Liver (tissue), 9 donors: ENCODE data around the gene CDH4. TPM values are rescaled to one million over a fixed set of nuclear protein-coding genes. Genes with fewer than 3 reads are reported as not detected.

Experiments used
- DNase-seq: peaks from one replicate; pipeline ENCODE4 v3.0.0-alpha.2; 2017; ENCODE audit warnings: low spot score
- H3K27ac ChIP-seq, 2 donors: one replicate each; pipeline ENCODE4 v1.7.0; 2013; ENCODE audit warnings: inconsistent platforms in 2 of 2, low read length in 2 of 2, control low read depth in 1 of 2, low read depth in 1 of 2, mild to moderate bottlenecking in 1 of 2
- H3K27me3 ChIP-seq, 4 donors: one replicate each; pipeline versions ENCODE4 v1.6.1 to v1.7.0; 2013; ENCODE audit warnings: low read length in 3 of 4, inconsistent platforms in 1 of 4, mild to moderate bottlenecking in 1 of 4, moderate library complexity in 1 of 4; ENCODE audit not compliant: control insufficient read depth in 4 of 4, insufficient read depth in 4 of 4
- H3K36me3 ChIP-seq, 4 donors: one replicate each; pipeline versions ENCODE4 v1.6.1 to v1.7.0; 2013; ENCODE audit warnings: low read length in 3 of 4, mild to moderate bottlenecking in 3 of 4, low read depth in 1 of 4, moderate library complexity in 1 of 4; ENCODE audit not compliant: control insufficient read depth in 4 of 4, insufficient read depth in 3 of 4
- H3K4me1 ChIP-seq, 4 donors: one replicate each; pipeline versions ENCODE4 v1.6.1 to v1.7.0; 2013; ENCODE audit warnings: low read length in 3 of 4, mild to moderate bottlenecking in 3 of 4, moderate library complexity in 1 of 4; ENCODE audit not compliant: control insufficient read depth in 4 of 4, insufficient read depth in 4 of 4
- H3K4me3 ChIP-seq, 3 donors: one replicate each; pipeline versions ENCODE4 v1.6.1 to v1.7.0; 2013; ENCODE audit warnings: low read length in 3 of 3, control low read depth in 1 of 3, low read depth in 1 of 3, mild to moderate bottlenecking in 1 of 3
- H3K9ac ChIP-seq, 2 donors: one replicate each; pipeline ENCODE4 v1.7.0; 2013; ENCODE audit warnings: low read length in 2 of 2, mild to moderate bottlenecking in 2 of 2, moderate library complexity in 2 of 2, control low read depth in 1 of 2, low read depth in 1 of 2
- H3K9me3 ChIP-seq, 4 donors: one replicate each; pipeline versions ENCODE4 v1.6.1 to v1.7.0; 2013; ENCODE audit warnings: low read length in 3 of 4; ENCODE audit not compliant: control insufficient read depth in 4 of 4
- EGR1 ChIP-seq, 2 donors: IDR thresholded peaks; 2 replicates each; pipeline ENCODE4 v1.6.1; 2016 to 2018; ENCODE audit warnings: antibody characterized with exemption in 2 of 2, low read depth in 2 of 2
- FOXA1 ChIP-seq: IDR thresholded peaks from 2 replicates; pipeline ENCODE4 v1.6.1; 2016; ENCODE audit warnings: antibody characterized with exemption
- FOXA2 ChIP-seq: IDR thresholded peaks from 2 replicates; pipeline ENCODE4 v1.6.1; 2016; ENCODE audit warnings: antibody characterized with exemption
- GABPA ChIP-seq, 2 donors: IDR thresholded peaks in 1 of 2; conservative IDR thresholded peaks in 1 of 2; 2 replicates each; pipeline ENCODE4 v1.6.1; 2016; ENCODE audit warnings: antibody characterized with exemption in 2 of 2, mild to moderate bottlenecking in 1 of 2, moderate library complexity in 1 of 2
- HNF4A ChIP-seq, 2 donors: conservative IDR thresholded peaks; 2 replicates each; pipeline ENCODE4 v1.6.1; 2016; ENCODE audit warnings: antibody characterized with exemption in 2 of 2, mild to moderate bottlenecking in 2 of 2
- HNF4G ChIP-seq: IDR thresholded peaks from 2 replicates; pipeline ENCODE4 v1.6.1; 2016; ENCODE audit warnings: antibody characterized with exemption
- JUND ChIP-seq, 2 donors: IDR thresholded peaks; 2 replicates each; pipeline ENCODE4 v1.6.1; 2016; ENCODE audit warnings: antibody characterized with exemption in 2 of 2
- NR2F2 ChIP-seq: IDR thresholded peaks from 2 replicates; pipeline ENCODE4 v1.6.1; 2016; ENCODE audit warnings: antibody characterized with exemption
- RAD21 ChIP-seq, 2 donors: IDR thresholded peaks; 2 replicates each; pipeline ENCODE4 v1.6.1; 2016; ENCODE audit warnings: antibody characterized with exemption in 2 of 2, mild to moderate bottlenecking in 2 of 2
- RXRA ChIP-seq, 2 donors: IDR thresholded peaks; 2 replicates each; pipeline ENCODE4 v1.6.1; 2017 to 2018; ENCODE audit warnings: antibody characterized with exemption in 2 of 2, mild to moderate bottlenecking in 1 of 2
- SP1 ChIP-seq: IDR thresholded peaks from 2 replicates; pipeline ENCODE4 v1.6.1; 2018; ENCODE audit warnings: antibody characterized with exemption, mild to moderate bottlenecking
- TAF1 ChIP-seq: conservative IDR thresholded peaks from 2 replicates; pipeline ENCODE4 v1.6.1; 2016; ENCODE audit warnings: antibody characterized with exemption, mild to moderate bottlenecking
- YY1 ChIP-seq: IDR thresholded peaks from 2 replicates; pipeline ENCODE4 v1.6.1; 2016; ENCODE audit warnings: antibody characterized with exemption, mild to moderate bottlenecking
- WGBS: extraction: QIAGEN DNeasy Blood & Tissue Kit; methylation state at CpG from one replicate; pipeline ENCODE4 v1.1.7; 2013; 5-methylcytosine and 5-hydroxymethylcytosine counted together
- polyA plus RNA-seq, 2 donors: library from polyadenylated mRNA; stranded (reverse) in 1 of 2; unstranded in 1 of 2; fragments of 200-250 nt in 1 of 2; fragments of >200 nt in 1 of 2; fragmentation: Nextera tagmentation in 1 of 2; extraction: Ambion mirVana in 1 of 2; gene quantifications; one replicate each; pipeline versions ENCODE4 v1.2.1 to v1.2.3, GENCODE V29; 2013 to 2015
- total RNA-seq, 2 donors: library from RNA; depleted of rRNA; stranded (reverse); fragments of >200 nt; gene quantifications; one replicate each; pipeline ENCODE4 v1.2.3, GENCODE V29; 2014
- TF ChIP-seq, protein P1 (sequence below): IDR thresholded peaks from 2 replicates; pipeline ENCODE4 v1.6.1; 2016; ENCODE audit warnings: antibody characterized with exemption
- TF ChIP-seq, protein P2 (sequence below): IDR thresholded peaks from 2 replicates; pipeline ENCODE4 v1.6.1; 2016; ENCODE audit warnings: antibody characterized with exemption, mild to moderate bottlenecking
- TF ChIP-seq, protein P3 (sequence below): IDR thresholded peaks from 2 replicates; pipeline ENCODE4 v1.6.1; 2016; ENCODE audit warnings: antibody characterized with exemption
- TF ChIP-seq, protein P4 (sequence below): fragments of 150-350 bp; IDR thresholded peaks from 2 replicates; pipeline ENCODE4 v1.5.1; 2017; ENCODE audit warnings: improper control_type of control experiment, low read depth, low read length; ENCODE audit not compliant: missing input control
- TF ChIP-seq, protein P5 (sequence below): IDR thresholded peaks from 2 replicates; pipeline ENCODE4 v1.6.1; 2016; ENCODE audit warnings: antibody characterized with exemption
- donor health status: healthy.
- donor health status: healthy.
- donor health status: healthy.
- donor health status: healthy.
- donor health status: healthy.

Gene CDH4
- total and polyA plus RNA-seq, 4 donors: 0.03 to 0.25 (median 0.19) TPM; not detected in 1

DNA sequence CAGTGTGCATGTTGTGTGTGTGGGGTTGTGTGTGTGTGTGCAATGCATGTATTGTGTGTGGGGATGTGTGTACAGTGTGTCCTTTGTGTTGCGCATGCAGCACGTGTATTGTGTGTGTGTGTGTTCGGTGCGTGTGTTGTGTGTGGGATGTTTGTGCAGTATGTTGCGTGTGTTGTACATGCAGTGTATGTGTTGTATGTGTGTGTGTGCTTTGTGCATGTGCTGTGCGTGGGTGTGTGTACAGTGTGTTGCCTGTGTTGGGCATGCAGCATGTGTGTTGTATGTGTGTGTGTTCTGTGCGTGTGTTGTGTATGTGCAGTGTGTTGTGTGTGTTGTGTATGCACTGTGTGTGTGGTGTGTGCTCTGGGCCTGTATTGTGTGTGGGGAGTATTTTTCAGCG, 52.7 kb downstream of the CDH4 start:
- DNase-seq: no peak
- TF ChIP-seq FOXA2 (no peak), SP1 (no peak), RXRA (IDR thresholded peaks at IDR 0.05) (no peak)
- TF ChIP-seq, protein P1, sequence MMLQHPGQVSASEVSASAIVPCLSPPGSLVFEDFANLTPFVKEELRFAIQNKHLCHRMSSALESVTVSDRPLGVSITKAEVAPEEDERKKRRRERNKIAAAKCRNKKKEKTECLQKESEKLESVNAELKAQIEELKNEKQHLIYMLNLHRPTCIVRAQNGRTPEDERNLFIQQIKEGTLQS: no peak
- TF ChIP-seq, protein P2, sequence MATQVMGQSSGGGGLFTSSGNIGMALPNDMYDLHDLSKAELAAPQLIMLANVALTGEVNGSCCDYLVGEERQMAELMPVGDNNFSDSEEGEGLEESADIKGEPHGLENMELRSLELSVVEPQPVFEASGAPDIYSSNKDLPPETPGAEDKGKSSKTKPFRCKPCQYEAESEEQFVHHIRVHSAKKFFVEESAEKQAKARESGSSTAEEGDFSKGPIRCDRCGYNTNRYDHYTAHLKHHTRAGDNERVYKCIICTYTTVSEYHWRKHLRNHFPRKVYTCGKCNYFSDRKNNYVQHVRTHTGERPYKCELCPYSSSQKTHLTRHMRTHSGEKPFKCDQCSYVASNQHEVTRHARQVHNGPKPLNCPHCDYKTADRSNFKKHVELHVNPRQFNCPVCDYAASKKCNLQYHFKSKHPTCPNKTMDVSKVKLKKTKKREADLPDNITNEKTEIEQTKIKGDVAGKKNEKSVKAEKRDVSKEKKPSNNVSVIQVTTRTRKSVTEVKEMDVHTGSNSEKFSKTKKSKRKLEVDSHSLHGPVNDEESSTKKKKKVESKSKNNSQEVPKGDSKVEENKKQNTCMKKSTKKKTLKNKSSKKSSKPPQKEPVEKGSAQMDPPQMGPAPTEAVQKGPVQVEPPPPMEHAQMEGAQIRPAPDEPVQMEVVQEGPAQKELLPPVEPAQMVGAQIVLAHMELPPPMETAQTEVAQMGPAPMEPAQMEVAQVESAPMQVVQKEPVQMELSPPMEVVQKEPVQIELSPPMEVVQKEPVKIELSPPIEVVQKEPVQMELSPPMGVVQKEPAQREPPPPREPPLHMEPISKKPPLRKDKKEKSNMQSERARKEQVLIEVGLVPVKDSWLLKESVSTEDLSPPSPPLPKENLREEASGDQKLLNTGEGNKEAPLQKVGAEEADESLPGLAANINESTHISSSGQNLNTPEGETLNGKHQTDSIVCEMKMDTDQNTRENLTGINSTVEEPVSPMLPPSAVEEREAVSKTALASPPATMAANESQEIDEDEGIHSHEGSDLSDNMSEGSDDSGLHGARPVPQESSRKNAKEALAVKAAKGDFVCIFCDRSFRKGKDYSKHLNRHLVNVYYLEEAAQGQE: no peak

DNA sequence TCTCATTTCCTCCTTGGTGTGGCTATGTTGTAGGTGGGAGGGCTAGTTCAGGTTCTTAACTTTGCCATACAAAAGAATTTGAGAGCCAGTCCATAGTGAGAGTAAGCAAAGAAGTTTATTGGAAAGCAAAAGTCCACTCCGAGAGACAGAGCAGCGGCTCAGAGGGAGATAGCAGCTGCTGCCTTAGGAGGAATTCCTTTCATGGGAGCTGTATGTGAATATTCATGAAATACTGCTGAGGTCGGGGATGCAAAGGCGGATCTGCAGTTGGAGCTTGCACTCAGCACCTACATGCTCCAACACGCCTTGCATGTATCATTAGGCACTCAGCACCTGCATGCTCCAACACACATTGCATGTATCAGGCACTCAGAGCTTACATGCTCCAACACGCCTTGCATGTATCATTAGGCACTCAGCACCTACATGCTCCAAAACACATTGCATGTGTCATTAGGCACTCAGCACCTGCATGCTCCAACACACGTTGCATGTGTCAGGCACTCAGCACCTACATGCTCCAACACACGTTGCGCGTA, 54.9 kb downstream of the CDH4 start:
- Histone ChIP-seq H3K36me3 (no peaks in the 10 kb centered on the region), H3K4me1 (no peaks in the 10 kb centered on the region), H3K27me3 (peaks cover 0 to 4% (median 1%) of the 10 kb centered on the region in 4 donors), H3K27ac (no peak overlapping the region), H3K4me3 (no peak overlapping the region), H3K9me3 (no peaks in the 10 kb centered on the region), H3K9ac (no peak overlapping the region)
- no peak for DNase-seq
- TF ChIP-seq EGR1 (IDR thresholded peaks at IDR 0.05; ENCODE audit: low read depth in 2 of 2): no peak
- TF ChIP-seq, protein P3, sequence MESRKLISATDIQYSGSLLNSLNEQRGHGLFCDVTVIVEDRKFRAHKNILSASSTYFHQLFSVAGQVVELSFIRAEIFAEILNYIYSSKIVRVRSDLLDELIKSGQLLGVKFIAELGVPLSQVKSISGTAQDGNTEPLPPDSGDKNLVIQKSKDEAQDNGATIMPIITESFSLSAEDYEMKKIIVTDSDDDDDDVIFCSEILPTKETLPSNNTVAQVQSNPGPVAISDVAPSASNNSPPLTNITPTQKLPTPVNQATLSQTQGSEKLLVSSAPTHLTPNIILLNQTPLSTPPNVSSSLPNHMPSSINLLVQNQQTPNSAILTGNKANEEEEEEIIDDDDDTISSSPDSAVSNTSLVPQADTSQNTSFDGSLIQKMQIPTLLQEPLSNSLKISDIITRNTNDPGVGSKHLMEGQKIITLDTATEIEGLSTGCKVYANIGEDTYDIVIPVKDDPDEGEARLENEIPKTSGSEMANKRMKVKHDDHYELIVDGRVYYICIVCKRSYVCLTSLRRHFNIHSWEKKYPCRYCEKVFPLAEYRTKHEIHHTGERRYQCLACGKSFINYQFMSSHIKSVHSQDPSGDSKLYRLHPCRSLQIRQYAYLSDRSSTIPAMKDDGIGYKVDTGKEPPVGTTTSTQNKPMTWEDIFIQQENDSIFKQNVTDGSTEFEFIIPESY: no peak
- TF ChIP-seq FOXA1: no peak
- TF ChIP-seq HNF4A (conservative IDR thresholded peaks at IDR 0.05): no peak
- TF ChIP-seq, protein P4, sequence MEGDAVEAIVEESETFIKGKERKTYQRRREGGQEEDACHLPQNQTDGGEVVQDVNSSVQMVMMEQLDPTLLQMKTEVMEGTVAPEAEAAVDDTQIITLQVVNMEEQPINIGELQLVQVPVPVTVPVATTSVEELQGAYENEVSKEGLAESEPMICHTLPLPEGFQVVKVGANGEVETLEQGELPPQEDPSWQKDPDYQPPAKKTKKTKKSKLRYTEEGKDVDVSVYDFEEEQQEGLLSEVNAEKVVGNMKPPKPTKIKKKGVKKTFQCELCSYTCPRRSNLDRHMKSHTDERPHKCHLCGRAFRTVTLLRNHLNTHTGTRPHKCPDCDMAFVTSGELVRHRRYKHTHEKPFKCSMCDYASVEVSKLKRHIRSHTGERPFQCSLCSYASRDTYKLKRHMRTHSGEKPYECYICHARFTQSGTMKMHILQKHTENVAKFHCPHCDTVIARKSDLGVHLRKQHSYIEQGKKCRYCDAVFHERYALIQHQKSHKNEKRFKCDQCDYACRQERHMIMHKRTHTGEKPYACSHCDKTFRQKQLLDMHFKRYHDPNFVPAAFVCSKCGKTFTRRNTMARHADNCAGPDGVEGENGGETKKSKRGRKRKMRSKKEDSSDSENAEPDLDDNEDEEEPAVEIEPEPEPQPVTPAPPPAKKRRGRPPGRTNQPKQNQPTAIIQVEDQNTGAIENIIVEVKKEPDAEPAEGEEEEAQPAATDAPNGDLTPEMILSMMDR: no peak
- no peak for TF ChIP-seq RXRA (IDR thresholded peaks at IDR 0.05)
- TF ChIP-seq YY1: no peak
- TF ChIP-seq TAF1: no peak
- TF ChIP-seq, protein P5, sequence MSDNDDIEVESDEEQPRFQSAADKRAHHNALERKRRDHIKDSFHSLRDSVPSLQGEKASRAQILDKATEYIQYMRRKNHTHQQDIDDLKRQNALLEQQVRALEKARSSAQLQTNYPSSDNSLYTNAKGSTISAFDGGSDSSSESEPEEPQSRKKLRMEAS: no peak
- no peak for TF ChIP-seq HNF4G
- TF ChIP-seq RAD21 (IDR thresholded peaks at IDR 0.05): no peak
- TF ChIP-seq SP1: no peak
- TF ChIP-seq, protein P1: no peak
- no peak for TF ChIP-seq NR2F2
- no peak for TF ChIP-seq FOXA2
- no peak for TF ChIP-seq JUND (IDR thresholded peaks at IDR 0.05)
- TF ChIP-seq GABPA (IDR thresholded peaks at IDR 0.05 in 1 of 2, conservative IDR thresholded peaks at IDR 0.05 in 1 of 2): no peak
- 79% methylated on average over 10 of the region's 10 CpGs for WGBS

More for the DNA sequence above, 52.7 kb downstream of the CDH4 start:
- no peaks in the 10 kb centered on the region for H3K4me1 ChIP-seq
- H3K4me3 ChIP-seq: no peak overlapping the region
- H3K9ac ChIP-seq: no peak overlapping the region
- H3K27ac ChIP-seq: no peak overlapping the region
- 94% methylated on average over 8 of the region's 8 CpGs for WGBS
- H3K9me3 ChIP-seq: no peaks in the 10 kb centered on the region
- H3K36me3 ChIP-seq: no peaks in the 10 kb centered on the region
- H3K27me3 ChIP-seq: peaks cover 0 to 6% (median 1%) of the 10 kb centered on the region in 4 donors
